IMR-90 (cell line): ENCODE data around the gene RAD51B. TPM values are rescaled to one million over a fixed set of nuclear protein-coding genes. Genes with fewer than 3 reads are reported as not detected.

Source experiments
- ATAC-seq: fragments of 200-7000 bp; cut with Tn5 transposase; 2 replicates; pipeline ENCODE4 v1.9.1; 2020; ENCODE audit warnings: low read depth, mild to moderate bottlenecking, moderate library complexity
- BruUV-seq: library from RNA; stranded (reverse); fragments of 400-500 nt; replicated peaks from 2 replicates; lab custom pipeline; 2021; lab: Mats Ljungman, UMichigan
- CTCF ChIA-PET: fragments of 300-600 bp; formaldehyde crosslinking; extraction: SDS; loops from one replicate; lab custom pipeline; 2021; ENCODE audit warnings: antibody characterized with exemption; lab: Yijun Ruan, JAX
- POLR2A ChIA-PET: fragments of 300-600 bp; sonication (Branson Sonifier 250); formaldehyde crosslinking; loops from one replicate; lab custom pipeline; 2022; ENCODE audit warnings: antibody characterized with exemption; ENCODE audit not compliant: unreplicated experiment; lab: Charles Lee
- DNase-seq: peaks from one replicate; pipeline ENCODE4 v3.0.0; 2013
- H2AFZ ChIP-seq: replicated peaks from 2 replicates; pipeline ENCODE3; 2013; ENCODE audit warnings: low read length, mild to moderate bottlenecking; ENCODE audit not compliant: poor library complexity
- H2AK5ac ChIP-seq: 2 replicates; pipeline ENCODE4 v1.6.1; 2013; ENCODE audit warnings: low read depth, low read length, inconsistent platforms
- H2AK9ac ChIP-seq: replicated peaks from 2 replicates; pipeline ENCODE3; 2013; ENCODE audit warnings: mild to moderate bottlenecking, low read depth, low read length, moderate library complexity; ENCODE audit not compliant: poor library complexity
- H2BK120ac ChIP-seq: 2 replicates; pipeline ENCODE4 v1.6.1; 2013; ENCODE audit warnings: low read depth, low read length, inconsistent platforms
- H2BK15ac ChIP-seq: 3 replicates; pipeline ENCODE4 v1.6.1; 2013; ENCODE audit warnings: low read depth, low read length, inconsistent platforms
- H2BK20ac ChIP-seq: 2 replicates; pipeline ENCODE4 v1.6.1; 2013; ENCODE audit warnings: low read depth, mild to moderate bottlenecking, inconsistent platforms, low read length, moderate library complexity
- H2BK5ac ChIP-seq: 2 replicates; pipeline ENCODE4 v1.6.1; 2013; ENCODE audit warnings: mild to moderate bottlenecking, low read depth, low read length, inconsistent platforms; ENCODE audit not compliant: poor library complexity, severe bottlenecking
- H3K14ac ChIP-seq: replicated peaks from 2 replicates; pipeline ENCODE4 v1.6.1; 2013; ENCODE audit warnings: low read depth, low read length, inconsistent platforms
- H3K18ac ChIP-seq: 2 replicates; pipeline ENCODE4 v1.6.1; 2013; ENCODE audit warnings: low read depth, low read length, control low read depth
- H3K23ac ChIP-seq: 2 replicates; pipeline ENCODE4 v1.6.1; 2013; ENCODE audit warnings: low read depth, low read length, inconsistent platforms
- H3K27ac ChIP-seq: 2 replicates; pipeline ENCODE4 v1.5.1; 2013; ENCODE audit warnings: mild to moderate bottlenecking, control low read depth, low read length; ENCODE audit not compliant: insufficient read depth
- H3K27me3 ChIP-seq: 2 replicates; pipeline ENCODE4 v1.6.1; 2013; ENCODE audit warnings: low read length; ENCODE audit not compliant: control insufficient read depth, insufficient read depth
- H3K36me3 ChIP-seq: 2 replicates; pipeline ENCODE4 v1.6.1; 2013; ENCODE audit warnings: low read length, mixed read lengths; ENCODE audit not compliant: control insufficient read depth, insufficient read depth
- H3K4ac ChIP-seq: 2 replicates; pipeline ENCODE4 v1.6.1; 2013; ENCODE audit warnings: low read depth, low read length, inconsistent platforms
- H3K4me1 ChIP-seq: 2 replicates; pipeline ENCODE4 v1.6.1; 2013; ENCODE audit warnings: low read length, mixed read lengths; ENCODE audit not compliant: control insufficient read depth, insufficient read depth
- H3K4me2 ChIP-seq: 2 replicates; pipeline ENCODE4 v1.6.1; 2013; ENCODE audit warnings: low read depth, mild to moderate bottlenecking, control low read depth, low read length, moderate library complexity
- H3K4me3 ChIP-seq: 2 replicates; pipeline ENCODE4 v1.5.1; 2013; ENCODE audit warnings: low read depth, mild to moderate bottlenecking, control low read depth, low read length, moderate library complexity; ENCODE audit not compliant: insufficient read depth
- H3K56ac ChIP-seq: 2 replicates; pipeline ENCODE4 v1.6.1; 2013; ENCODE audit warnings: low read length, inconsistent platforms; ENCODE audit not compliant: insufficient read depth; ENCODE audit errors: extremely low read depth
- H3K79me1 ChIP-seq, 2 experiments: 2 replicates each; pipeline ENCODE4 v1.6.1; 2013; ENCODE audit warnings: low read length in 2 of 2, inconsistent platforms in 1 of 2, low read depth in 1 of 2
- H3K9ac ChIP-seq: 2 replicates; pipeline ENCODE4 v1.6.1; 2013; ENCODE audit warnings: low read depth, low read length, control low read depth
- H3K9me1 ChIP-seq: 2 replicates; pipeline ENCODE4 v1.6.1; 2013; ENCODE audit warnings: low read length, inconsistent platforms; ENCODE audit not compliant: insufficient read depth
- H3K9me3 ChIP-seq: 2 replicates; pipeline ENCODE4 v1.6.1; 2013; ENCODE audit warnings: low read length; ENCODE audit not compliant: control insufficient read depth, insufficient read depth
- H4K20me1 ChIP-seq: 2 replicates; pipeline ENCODE4 v1.6.1; 2013; ENCODE audit warnings: low read length, inconsistent platforms; ENCODE audit not compliant: insufficient read depth
- H4K5ac ChIP-seq: 2 replicates; pipeline ENCODE4 v1.6.1; 2013; ENCODE audit warnings: mild to moderate bottlenecking, low read depth, low read length, control low read depth
- H4K8ac ChIP-seq, 2 experiments: 2 replicates each; pipeline ENCODE4 v1.6.1; 2013; ENCODE audit warnings: low read depth in 2 of 2, low read length in 2 of 2, control low read depth in 1 of 2, inconsistent platforms in 1 of 2
- H4K91ac ChIP-seq: 2 replicates; pipeline ENCODE4 v1.6.1; 2013; ENCODE audit warnings: low read depth, low read length, inconsistent platforms; ENCODE audit not compliant: insufficient read depth
- BHLHE40 ChIP-seq: fragments of 150-350 bp; IDR thresholded peaks from 2 replicates; pipeline ENCODE4 v1.6.1; 2016; ENCODE audit warnings: mild to moderate bottlenecking, low read depth, low read length
- CEBPB ChIP-seq: IDR thresholded peaks from 2 replicates; pipeline ENCODE4 v1.6.1; 2012; ENCODE audit warnings: low read depth, low read length, improper control_type of control experiment
- CHD1 ChIP-seq: IDR thresholded peaks from 2 replicates; pipeline ENCODE4 v1.6.1; 2012; ENCODE audit warnings: low read depth, low read length, improper control_type of control experiment
- ELK1 ChIP-seq: fragments of 150-350 bp; IDR thresholded peaks from 2 replicates; pipeline ENCODE4 v1.6.1; 2016; ENCODE audit warnings: low read depth, mild to moderate bottlenecking, low read length, moderate library complexity, borderline replicate concordance
- FOS ChIP-seq: fragments of 150-350 bp; IDR thresholded peaks from 2 replicates; pipeline ENCODE4 v1.6.1; 2016; ENCODE audit warnings: low read depth, low read length
- MAFK ChIP-seq: IDR thresholded peaks from 2 replicates; pipeline ENCODE4 v1.6.1; 2012; ENCODE audit warnings: low read depth, low read length, improper control_type of control experiment
- MAZ ChIP-seq: IDR thresholded peaks from 2 replicates; pipeline ENCODE4 v1.6.1; 2012; ENCODE audit warnings: low read depth, mild to moderate bottlenecking, low read length, improper control_type of control experiment, moderate library complexity, borderline replicate concordance
- MXI1 ChIP-seq: IDR thresholded peaks from 2 replicates; pipeline ENCODE4 v1.6.1; 2012; ENCODE audit warnings: low read depth, mild to moderate bottlenecking, low read length, moderate library complexity, borderline replicate concordance
- RCOR1 ChIP-seq: IDR thresholded peaks from 2 replicates; pipeline ENCODE4 v1.6.1; 2012; ENCODE audit warnings: mild to moderate bottlenecking, low read length, improper control_type of control experiment; ENCODE audit not compliant: insufficient replicate concordance
- RFX5 ChIP-seq: IDR thresholded peaks from 2 replicates; pipeline ENCODE4 v1.8.0; 2012; ENCODE audit warnings: low read depth, mild to moderate bottlenecking, low read length, moderate library complexity
- SMC3 ChIP-seq: fragments of 150-350 bp; IDR thresholded peaks from 2 replicates; pipeline ENCODE4 v1.6.1; 2016; ENCODE audit warnings: low read depth, mild to moderate bottlenecking, antibody characterized with exemption, low read length, moderate library complexity
- USF2 ChIP-seq: fragments of 150-350 bp; IDR thresholded peaks from 2 replicates; pipeline ENCODE4 v1.6.1; 2017; ENCODE audit warnings: mild to moderate bottlenecking, antibody characterized with exemption, low read length, low read depth
- WGBS, 2 experiments: methylation state at CpG; one replicate each; pipeline versions ENCODE4 v1.1.5 to v1.1.7; 2013; ENCODE audit warnings: missing lambda C conversion rate in 2 of 2; ENCODE audit not compliant: insufficient read length in 1 of 2; ENCODE audit errors: extremely low coverage in 2 of 2; 5-methylcytosine and 5-hydroxymethylcytosine counted together
- dilution Hi-C: fragments of 300-500 bp; cut with HindIII; formaldehyde crosslinking; loops from one replicate; pipeline ENCODE4 v1.14.3; 2018; ENCODE audit warnings: low sequenced_read_pairs; ENCODE audit not compliant: unreplicated experiment
- in situ Hi-C: fragments of 300-500 bp; cut with MboI; formaldehyde crosslinking; loops from 3 replicates; pipeline ENCODE4 v1.14.3; 2019; ENCODE audit warnings: low sequenced_read_pairs, inconsistent platforms, mixed read lengths
- intact Hi-C: fragments of 100-400 bp; cut with micrococcal nuclease; formaldehyde crosslinking; loops from 2 replicates; pipeline ENCODE4 v1.10.0; 2022
- polyA plus RNA-seq, 3 experiments: library from polyadenylated mRNA; depleted of rRNA; stranded (reverse); fragments of >200 nt; gene quantifications; 2 replicates each; pipeline ENCODE4 v1.2.3, GENCODE V29; 2012; ENCODE audit warnings: low replicate concordance in 1 of 3
- total RNA-seq: library from RNA; depleted of rRNA; stranded (reverse); fragments of >200 nt; gene quantifications from 2 replicates; pipeline ENCODE4 v1.2.3, GENCODE V29; 2012

RAD51B gene
- total and polyA plus RNA-seq, 2 of the 4 experiments (the other 2 are of a cell fraction), result 5.1 to 18.8 TPM

GRCh38 chr14:68651652-68652432, 832.3 kb downstream of the RAD51B start (continued):
- TF ChIP-seq RCOR1, result no peak
- no peak for TF ChIP-seq MXI1

- H3K36me3 ChIP-seq, result no peaks in the 10 kb centered on the region
- H3K27ac ChIP-seq, result peak overlapping the region; percentile 88
- peak overlapping the region; percentile 68 for H3K18ac ChIP-seq
- H3K9ac ChIP-seq, result no peak overlapping the region
- peak overlapping the region; percentile 19; the same call in 1 of the 2 replicates for H3K56ac ChIP-seq
- no peak overlapping the region for H3K4me3 ChIP-seq
- H4K91ac ChIP-seq, result peak overlapping the region; percentile 82
- POLR2A ChIA-PET, result interaction anchor here (1.2 kb wide), 1 partner anchor 14 kb away, joined by 3 read pairs; no protein-coding TSS in a partner anchor
- peak overlapping the region; percentile 96; the same call in 2 of the 3 replicates for H2BK15ac ChIP-seq
- dilution Hi-C loops (no loop called here), intact Hi-C loops (loop anchor here (10.0 kb wide), 2 partner anchors 108 to 258 kb away; no protein-coding TSS in a partner anchor), in situ Hi-C loops (no loop called here)
- H3K9me1 ChIP-seq, result peaks cover 38% of the 10 kb centered on the region
- H4K20me1 ChIP-seq, result no peaks in the 10 kb centered on the region
- 85% methylated on average over 4 of the region's 6 CpGs; no CpG with 5 or more reads in 1 of the 2 experiments for WGBS, 2 experiments
- H2AK9ac ChIP-seq, result peak overlapping the region; percentile 66
- H3K14ac ChIP-seq, result peak overlapping the region; percentile 81
- H3K4ac ChIP-seq, result peak overlapping the region; percentile 92
- H3K23ac ChIP-seq, result peak overlapping the region; percentile 87
- H3K9me3 ChIP-seq, result no peaks in the 10 kb centered on the region
- peak overlapping the region; percentile 96 for H2BK120ac ChIP-seq
- BruUV-seq, result no TSS peak
- H3K79me1 ChIP-seq, result no peaks in the 10 kb centered on the region
- peak overlapping the region; percentile 86 for H2BK5ac ChIP-seq
- H4K5ac ChIP-seq, result peak overlapping the region; percentile 76
- peak overlapping the region; percentile 96 for H2BK20ac ChIP-seq
- no peak overlapping the region for H3K4me2 ChIP-seq
- ATAC-seq (no peak), DNase-seq (no peak)
- H3K4me1 ChIP-seq, result peaks cover 34% of the 10 kb centered on the region
- peak overlapping the region; percentile 98 for H2AK5ac ChIP-seq
- CTCF ChIA-PET, result no interaction called here
- H3K27me3 ChIP-seq, result no peaks in the 10 kb centered on the region
- H2AFZ ChIP-seq, result peak overlapping the region; percentile 72
- peak overlapping the region; percentile 21 to 92; a peak in 3 of 4 replicates for H4K8ac ChIP-seq
- TF ChIP-seq RFX5 (no peak), MAZ (no peak), MAFK (no peak), SMC3 (no peak), USF2 (no peak), ELK1 (no peak), MXI1 (no peak), FOS (no peak), BHLHE40 (no peak), CHD1 (no peak), CEBPB (no peak), RCOR1 (no peak)
These were observed 832.8 kb downstream of the RAD51B start for GRCh38 chr14:68652433-68652690.
